ENCODE data around the gene ANO1. TPM values are rescaled to one million over a fixed set of nuclear protein-coding genes. Genes with fewer than 3 reads are reported as not detected.

Gene ANO1
- polyA plus RNA-seq, 6 donors from 2014 or later = not detected

DNA sequence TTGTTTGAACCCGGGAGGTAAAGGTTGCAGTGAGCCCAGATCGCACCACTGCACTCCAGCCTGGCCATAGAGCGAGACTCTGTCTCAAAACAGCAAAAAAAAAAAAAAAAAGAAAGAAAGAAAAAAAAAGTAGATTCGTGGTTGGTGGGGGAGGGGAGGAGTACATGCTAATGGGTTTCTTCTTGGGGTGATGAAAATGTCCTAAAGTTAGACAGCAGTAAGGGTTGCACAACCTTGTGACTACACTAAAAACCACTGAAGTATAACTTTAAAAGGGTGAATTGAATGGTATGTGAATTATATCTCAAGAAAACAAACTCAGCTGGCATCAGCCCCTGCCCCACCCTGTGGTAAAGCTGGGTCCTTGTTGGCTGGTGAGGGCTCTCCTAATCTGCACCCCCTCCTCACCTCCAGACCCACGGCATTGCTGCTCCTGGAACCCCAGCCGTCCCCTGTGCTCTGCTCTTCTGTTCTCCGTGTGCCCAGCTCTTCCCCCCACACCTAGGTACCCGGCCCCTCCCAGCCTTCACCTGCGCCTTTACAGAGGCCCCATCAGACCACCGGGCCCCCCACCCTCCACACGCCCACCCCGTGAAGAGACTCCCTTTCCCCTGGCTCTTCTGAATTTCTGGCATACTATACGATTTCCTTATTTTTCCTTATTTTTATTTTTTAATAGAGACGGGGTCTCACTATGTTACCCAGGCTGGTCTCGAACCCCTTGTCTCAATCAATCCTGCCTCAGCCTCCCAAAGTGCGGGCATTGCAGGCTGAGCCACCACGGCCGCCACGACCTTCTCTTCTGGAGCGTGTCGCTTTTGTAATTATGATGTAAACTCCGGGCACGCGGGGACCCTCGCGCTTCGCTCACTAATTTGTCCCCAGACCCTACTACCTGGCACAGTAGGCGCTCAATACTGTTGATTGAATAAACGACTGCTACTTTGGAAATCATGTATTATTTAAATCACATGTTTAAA lies 124.1 kb downstream of the ANO1 start:
- Mint-ChIP-seq H3K9me3 (no peaks in the 10 kb centered on the region), H3K27me3 (no peaks in the 10 kb centered on the region), H3K36me3 (peaks cover 0 to 6% of the 10 kb centered on the region in 2 donors), H3K27ac (peak overlapping the region in 5 of 6 donors; percentile 45 to 97 (median 82)), H3K4me3 (peak overlapping the region; percentile 52 to 97 (median 90)), H3K4me1 (peaks cover 21 to 39% (median 29%) of the 10 kb centered on the region in 3 donors)
- DNase-seq = peak; percentile 5
- ATAC-seq (ENCODE audit: low read depth in 2 of 2) = no peak

GRCh38 chr11:70202920-70203750 lies 125.0 kb downstream of the ANO1 start, which contains the start of gene FADD:
TSS of gene FADD (plus strand) at chr11:70203296. CDS start at chr11:70203460, 164 bp downstream.
- Mint-ChIP-seq H3K27ac (peak within 1 kb of the TSS; percentile 81 to 97 (median 91)), H3K36me3 (peaks cover 0 to 6% of the 10 kb centered on the region in 2 donors), H3K4me1 (peaks cover 21 to 45% (median 35%) of the 10 kb centered on the region in 3 donors), H3K9me3 (no peaks in the 10 kb centered on the region), H3K4me3 (peak within 1 kb of the TSS; percentile 86 to 97 (median 92)), H3K27me3 (no peaks in the 10 kb centered on the region)
- peak; percentile 78 to 83 for ATAC-seq (ENCODE audit: low read depth in 2 of 2)
- DNase-seq = peak; percentile 86

- Mint-ChIP-seq H3K36me3 (peaks cover 0 to 11% of the 10 kb centered on the region in 2 donors), H3K4me1 (peaks cover 26 to 51% (median 41%) of the 10 kb centered on the region in 3 donors), H3K4me3 (peak overlapping the region; percentile 86 to 97 (median 90)), H3K27me3 (no peaks in the 10 kb centered on the region), H3K9me3 (no peaks in the 10 kb centered on the region), H3K27ac (peak overlapping the region; percentile 47 to 91 (median 82))
- ATAC-seq (ENCODE audit: low read depth in 2 of 2) (peak in 1 of 2 donors; percentile 41), DNase-seq (peak; percentile 38)
Measured at GRCh38 chr11:70203751-70204465, 125.8 kb downstream of the ANO1 start.

GRCh38 chr11:70204466-70204799 lies 126.3 kb downstream of the ANO1 start:
- Mint-ChIP-seq H3K4me3 (peak overlapping the region; percentile 86 to 97 (median 90)), H3K36me3 (peaks cover 0 to 16% of the 10 kb centered on the region in 2 donors), H3K27me3 (no peaks in the 10 kb centered on the region), H3K9me3 (no peaks in the 10 kb centered on the region), H3K4me1 (peaks cover 31 to 53% (median 46%) of the 10 kb centered on the region in 3 donors), H3K27ac (peak overlapping the region; percentile 19 to 90 (median 80))
- DNase-seq = no peak
- ATAC-seq (ENCODE audit: low read depth in 2 of 2) = no peak

GRCh38 chr11:70205049-70205725 lies 127.1 kb downstream of the ANO1 start:
- no peaks in the 10 kb centered on the region for H3K27me3 Mint-ChIP-seq
- H3K36me3 Mint-ChIP-seq = peaks cover 4 to 24% of the 10 kb centered on the region in 2 donors
- H3K9me3 Mint-ChIP-seq = no peaks in the 10 kb centered on the region
- H3K27ac Mint-ChIP-seq = peak overlapping the region in 5 of 6 donors; percentile 61 to 82 (median 65)
- peak overlapping the region in 7 of 8 donors; percentile 86 to 97 (median 90) for H3K4me3 Mint-ChIP-seq
- no peak for DNase-seq
- H3K4me1 Mint-ChIP-seq = peaks cover 37 to 56% (median 50%) of the 10 kb centered on the region in 3 donors
- ATAC-seq (ENCODE audit: low read depth in 2 of 2) = no peak

DNA sequence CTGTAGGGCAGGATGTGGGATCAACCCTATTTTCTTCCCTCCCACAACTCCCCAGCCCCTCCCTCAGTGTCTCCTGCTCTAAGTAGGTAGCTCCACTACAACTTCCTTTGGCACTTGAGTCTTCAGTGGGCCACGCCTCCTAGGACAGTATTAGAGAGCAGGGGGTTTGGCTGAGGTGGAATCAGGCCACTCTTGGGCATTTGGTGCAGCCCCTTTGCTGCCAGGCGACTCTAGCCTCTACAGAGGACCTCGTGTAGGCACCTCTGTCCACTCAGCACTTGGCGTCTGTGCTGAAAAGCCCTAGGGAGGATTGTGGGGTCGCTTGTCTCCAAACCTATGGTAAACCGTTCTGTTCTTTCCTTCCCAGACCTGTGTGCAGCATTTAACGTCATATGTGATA lies 127.6 kb downstream of the ANO1 start:
- Mint-ChIP-seq H3K36me3 (peaks cover 5 to 26% of the 10 kb centered on the region in 2 donors), H3K4me1 (peaks cover 38 to 57% (median 52%) of the 10 kb centered on the region in 3 donors), H3K27me3 (no peaks in the 10 kb centered on the region), H3K9me3 (no peaks in the 10 kb centered on the region), H3K4me3 (peak overlapping the region in 6 of 8 donors; percentile 15 to 97 (median 88)), H3K27ac (peak overlapping the region in 4 of 6 donors; percentile 33 to 77 (median 48))
- ATAC-seq (ENCODE audit: low read depth in 2 of 2) (no peak), DNase-seq (no peak)

DNA sequence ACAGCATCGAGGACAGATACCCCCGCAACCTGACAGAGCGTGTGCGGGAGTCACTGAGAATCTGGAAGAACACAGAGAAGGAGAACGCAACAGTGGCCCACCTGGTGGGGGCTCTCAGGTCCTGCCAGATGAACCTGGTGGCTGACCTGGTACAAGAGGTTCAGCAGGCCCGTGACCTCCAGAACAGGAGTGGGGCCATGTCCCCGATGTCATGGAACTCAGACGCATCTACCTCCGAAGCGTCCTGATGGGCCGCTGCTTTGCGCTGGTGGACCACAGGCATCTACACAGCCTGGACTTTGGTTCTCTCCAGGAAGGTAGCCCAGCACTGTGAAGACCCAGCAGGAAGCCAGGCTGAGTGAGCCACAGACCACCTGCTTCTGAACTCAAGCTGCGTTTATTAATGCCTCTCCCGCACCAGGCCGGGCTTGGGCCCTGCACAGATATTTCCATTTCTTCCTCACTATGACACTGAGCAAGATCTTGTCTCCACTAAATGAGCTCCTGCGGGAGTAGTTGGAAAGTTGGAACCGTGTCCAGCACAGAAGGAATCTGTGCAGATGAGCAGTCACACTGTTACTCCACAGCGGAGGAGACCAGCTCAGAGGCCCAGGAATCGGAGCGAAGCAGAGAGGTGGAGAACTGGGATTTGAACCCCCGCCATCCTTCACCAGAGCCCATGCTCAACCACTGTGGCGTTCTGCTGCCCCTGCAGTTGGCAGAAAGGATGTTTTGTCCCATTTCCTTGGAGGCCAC lies 128.3 kb downstream of the ANO1 start:
- no peaks in the 10 kb centered on the region for H3K9me3 Mint-ChIP-seq
- H3K36me3 Mint-ChIP-seq = peaks cover 5 to 26% of the 10 kb centered on the region in 2 donors
- peak overlapping the region in 4 of 6 donors; percentile 40 to 77 (median 50) for H3K27ac Mint-ChIP-seq
- H3K27me3 Mint-ChIP-seq = no peaks in the 10 kb centered on the region
- peak overlapping the region in 3 of 8 donors; percentile 65 to 97 (median 92) for H3K4me3 Mint-ChIP-seq
- peaks cover 38 to 57% (median 52%) of the 10 kb centered on the region in 3 donors for H3K4me1 Mint-ChIP-seq
- ATAC-seq (ENCODE audit: low read depth in 2 of 2) (no peak), DNase-seq (no peak)

- H3K27ac Mint-ChIP-seq = peak overlapping the region in 1 of 6 donors; percentile 34
- H3K9me3 Mint-ChIP-seq = no peaks in the 10 kb centered on the region
- peaks cover 38 to 56% (median 52%) of the 10 kb centered on the region in 3 donors for H3K4me1 Mint-ChIP-seq
- H3K27me3 Mint-ChIP-seq = no peaks in the 10 kb centered on the region
- H3K36me3 Mint-ChIP-seq = peaks cover 5 to 26% of the 10 kb centered on the region in 2 donors
- DNase-seq (no peak), ATAC-seq (ENCODE audit: low read depth in 2 of 2) (no peak)
- H3K4me3 Mint-ChIP-seq = peak overlapping the region in 1 of 8 donors; percentile 39
Measured at GRCh38 chr11:70206982-70207376, 128.9 kb downstream of the ANO1 start.

GRCh38 chr11:70207531-70208131 lies 129.5 kb downstream of the ANO1 start:
- peak overlapping the region in 1 of 8 donors; percentile 39 for H3K4me3 Mint-ChIP-seq
- ATAC-seq (ENCODE audit: low read depth in 2 of 2) (no peak), DNase-seq (no peak)
- peaks cover 5 to 26% of the 10 kb centered on the region in 2 donors for H3K36me3 Mint-ChIP-seq
- H3K4me1 Mint-ChIP-seq = peaks cover 38 to 52% (median 50%) of the 10 kb centered on the region in 3 donors
- H3K9me3 Mint-ChIP-seq = no peaks in the 10 kb centered on the region
- no peak overlapping the region for H3K27ac Mint-ChIP-seq
- H3K27me3 Mint-ChIP-seq = no peaks in the 10 kb centered on the region

DNA sequence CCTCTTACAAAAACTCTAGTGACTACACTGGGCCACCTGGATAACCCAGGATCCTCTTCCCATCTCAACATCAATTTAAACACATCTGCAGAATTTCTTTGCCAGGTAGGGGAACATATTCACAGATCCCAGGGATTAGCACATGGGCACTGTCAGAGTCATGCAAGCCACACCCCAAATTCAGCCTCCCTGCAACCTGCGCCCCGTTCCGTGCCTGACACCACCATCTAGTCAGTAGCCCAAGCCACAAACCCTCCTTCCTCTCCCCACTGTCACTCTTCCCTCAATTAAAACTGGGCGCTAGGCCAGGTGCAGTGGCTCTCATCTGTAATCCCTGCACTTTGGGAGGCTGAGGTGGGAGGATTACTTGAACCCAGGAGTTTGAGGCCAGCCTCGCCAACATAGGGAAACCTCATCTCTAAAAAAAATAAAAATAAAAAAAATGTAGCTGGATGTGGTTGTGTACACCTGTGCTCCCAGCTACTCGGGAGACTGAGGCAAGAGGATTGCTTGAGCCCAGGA lies 131.3 kb downstream of the ANO1 start:
- H3K9me3 Mint-ChIP-seq = no peaks in the 10 kb centered on the region
- H3K27me3 Mint-ChIP-seq = no peaks in the 10 kb centered on the region
- H3K4me1 Mint-ChIP-seq = peaks cover 36 to 47% (median 39%) of the 10 kb centered on the region in 3 donors
- ATAC-seq (ENCODE audit: low read depth in 2 of 2) = no peak
- H3K36me3 Mint-ChIP-seq = peaks cover 5 to 26% of the 10 kb centered on the region in 2 donors
- DNase-seq = no peak
- H3K27ac Mint-ChIP-seq = peak overlapping the region in 2 of 6 donors; percentile 47 to 86
- peak overlapping the region in 1 of 8 donors; percentile 24 for H3K4me3 Mint-ChIP-seq

DNA sequence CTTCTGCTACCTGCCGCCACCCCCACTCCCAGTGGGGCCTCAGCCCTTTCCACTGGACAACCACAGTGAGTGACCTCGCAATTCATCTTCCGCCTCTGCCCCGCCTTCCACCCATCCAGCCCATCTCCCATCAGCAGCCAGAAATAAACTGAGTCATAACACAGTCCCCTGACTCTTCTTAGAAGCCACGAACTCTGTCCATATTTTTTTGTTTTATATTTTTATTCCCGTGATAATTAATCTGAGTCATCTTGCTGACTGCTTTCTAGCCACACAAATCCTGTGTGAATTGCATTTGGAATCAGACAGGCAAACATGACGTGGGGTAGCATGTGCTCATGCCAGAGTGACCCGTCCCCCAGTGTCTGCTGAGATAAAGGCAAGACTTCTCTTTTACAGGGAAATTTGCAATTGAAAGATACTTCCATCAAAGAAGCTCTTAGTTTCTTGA lies 132.0 kb downstream of the ANO1 start:
- peak overlapping the region in 1 of 6 donors; percentile 87 for H3K27ac Mint-ChIP-seq
- H3K9me3 Mint-ChIP-seq = no peaks in the 10 kb centered on the region
- ATAC-seq (ENCODE audit: low read depth in 2 of 2) (no peak), DNase-seq (no peak)
- peaks cover 5 to 26% of the 10 kb centered on the region in 2 donors for H3K36me3 Mint-ChIP-seq
- H3K4me3 Mint-ChIP-seq = no peak overlapping the region
- no peaks in the 10 kb centered on the region for H3K27me3 Mint-ChIP-seq
- H3K4me1 Mint-ChIP-seq = peaks cover 29 to 41% (median 33%) of the 10 kb centered on the region in 3 donors
